Liver (tissue), 9 donors: ENCODE data around the gene TMEM108. TPM values are rescaled to one million over a fixed set of nuclear protein-coding genes. Genes with fewer than 3 reads are reported as not detected.

Source experiments
- DNase-seq: peaks from one replicate; pipeline ENCODE4 v3.0.0-alpha.2; 2017; ENCODE audit warnings: low spot score
- H3K27ac ChIP-seq, 2 donors: one replicate each; pipeline ENCODE4 v1.7.0; 2013; ENCODE audit warnings: inconsistent platforms in 2 of 2, low read length in 2 of 2, control low read depth in 1 of 2, low read depth in 1 of 2, mild to moderate bottlenecking in 1 of 2
- H3K27me3 ChIP-seq, 4 donors: one replicate each; pipeline versions ENCODE4 v1.6.1 to v1.7.0; 2013; ENCODE audit warnings: low read length in 3 of 4, inconsistent platforms in 1 of 4, mild to moderate bottlenecking in 1 of 4, moderate library complexity in 1 of 4; ENCODE audit not compliant: control insufficient read depth in 4 of 4, insufficient read depth in 4 of 4
- H3K36me3 ChIP-seq, 4 donors: one replicate each; pipeline versions ENCODE4 v1.6.1 to v1.7.0; 2013; ENCODE audit warnings: low read length in 3 of 4, mild to moderate bottlenecking in 3 of 4, low read depth in 1 of 4, moderate library complexity in 1 of 4; ENCODE audit not compliant: control insufficient read depth in 4 of 4, insufficient read depth in 3 of 4
- H3K4me1 ChIP-seq, 4 donors: one replicate each; pipeline versions ENCODE4 v1.6.1 to v1.7.0; 2013; ENCODE audit warnings: low read length in 3 of 4, mild to moderate bottlenecking in 3 of 4, moderate library complexity in 1 of 4; ENCODE audit not compliant: control insufficient read depth in 4 of 4, insufficient read depth in 4 of 4
- H3K4me3 ChIP-seq, 3 donors: one replicate each; pipeline versions ENCODE4 v1.6.1 to v1.7.0; 2013; ENCODE audit warnings: low read length in 3 of 3, control low read depth in 1 of 3, low read depth in 1 of 3, mild to moderate bottlenecking in 1 of 3
- H3K9ac ChIP-seq, 2 donors: one replicate each; pipeline ENCODE4 v1.7.0; 2013; ENCODE audit warnings: low read length in 2 of 2, mild to moderate bottlenecking in 2 of 2, moderate library complexity in 2 of 2, control low read depth in 1 of 2, low read depth in 1 of 2
- H3K9me3 ChIP-seq, 4 donors: one replicate each; pipeline versions ENCODE4 v1.6.1 to v1.7.0; 2013; ENCODE audit warnings: low read length in 3 of 4; ENCODE audit not compliant: control insufficient read depth in 4 of 4
- CTCF ChIP-seq: fragments of 150-350 bp; IDR thresholded peaks from 2 replicates; pipeline ENCODE4 v1.5.1; 2017; ENCODE audit warnings: improper control_type of control experiment, low read depth, low read length; ENCODE audit not compliant: missing input control
- FOXA1 ChIP-seq: IDR thresholded peaks from 2 replicates; pipeline ENCODE4 v1.6.1; 2016; ENCODE audit warnings: antibody characterized with exemption
- FOXA2 ChIP-seq: IDR thresholded peaks from 2 replicates; pipeline ENCODE4 v1.6.1; 2016; ENCODE audit warnings: antibody characterized with exemption
- HNF4A ChIP-seq, 2 donors: conservative IDR thresholded peaks; 2 replicates each; pipeline ENCODE4 v1.6.1; 2016; ENCODE audit warnings: antibody characterized with exemption in 2 of 2, mild to moderate bottlenecking in 2 of 2
- JUND ChIP-seq, 2 donors: IDR thresholded peaks; 2 replicates each; pipeline ENCODE4 v1.6.1; 2016; ENCODE audit warnings: antibody characterized with exemption in 2 of 2
- MAX ChIP-seq: IDR thresholded peaks from 2 replicates; pipeline ENCODE4 v1.6.1; 2016; ENCODE audit warnings: antibody characterized with exemption
- RAD21 ChIP-seq, 2 donors: IDR thresholded peaks; 2 replicates each; pipeline ENCODE4 v1.6.1; 2016; ENCODE audit warnings: antibody characterized with exemption in 2 of 2, mild to moderate bottlenecking in 2 of 2
- RXRA ChIP-seq, 2 donors: IDR thresholded peaks; 2 replicates each; pipeline ENCODE4 v1.6.1; 2017 to 2018; ENCODE audit warnings: antibody characterized with exemption in 2 of 2, mild to moderate bottlenecking in 1 of 2
- SP1 ChIP-seq: IDR thresholded peaks from 2 replicates; pipeline ENCODE4 v1.6.1; 2018; ENCODE audit warnings: antibody characterized with exemption, mild to moderate bottlenecking
- TAF1 ChIP-seq: conservative IDR thresholded peaks from 2 replicates; pipeline ENCODE4 v1.6.1; 2016; ENCODE audit warnings: antibody characterized with exemption, mild to moderate bottlenecking
- YY1 ChIP-seq: IDR thresholded peaks from 2 replicates; pipeline ENCODE4 v1.6.1; 2016; ENCODE audit warnings: antibody characterized with exemption, mild to moderate bottlenecking
- WGBS: extraction: QIAGEN DNeasy Blood & Tissue Kit; methylation state at CpG from one replicate; pipeline ENCODE4 v1.1.7; 2013; 5-methylcytosine and 5-hydroxymethylcytosine counted together
- polyA plus RNA-seq, 2 donors: library from polyadenylated mRNA; stranded (reverse) in 1 of 2; unstranded in 1 of 2; fragments of 200-250 nt in 1 of 2; fragments of >200 nt in 1 of 2; fragmentation: Nextera tagmentation in 1 of 2; extraction: Ambion mirVana in 1 of 2; gene quantifications; one replicate each; pipeline versions ENCODE4 v1.2.1 to v1.2.3, GENCODE V29; 2013 to 2015
- total RNA-seq, 2 donors: library from RNA; depleted of rRNA; stranded (reverse); fragments of >200 nt; gene quantifications; one replicate each; pipeline ENCODE4 v1.2.3, GENCODE V29; 2014
- TF ChIP-seq, protein P1 (sequence below): IDR thresholded peaks from 2 replicates; pipeline ENCODE4 v1.6.1; 2016; ENCODE audit warnings: antibody characterized with exemption, mild to moderate bottlenecking
- donor health status: healthy.
- donor health status: healthy.
- donor health status: healthy.
- donor health status: healthy.
- donor health status: healthy.

TMEM108 gene
- total and polyA plus RNA-seq, 4 donors = 0.05 to 0.10 TPM; not detected in 2

GRCh38 chr3:133440652-133441051 lies 402.5 kb downstream of the TMEM108 start (continued):
- no peak for TF ChIP-seq SP1
- TF ChIP-seq, protein P1, sequence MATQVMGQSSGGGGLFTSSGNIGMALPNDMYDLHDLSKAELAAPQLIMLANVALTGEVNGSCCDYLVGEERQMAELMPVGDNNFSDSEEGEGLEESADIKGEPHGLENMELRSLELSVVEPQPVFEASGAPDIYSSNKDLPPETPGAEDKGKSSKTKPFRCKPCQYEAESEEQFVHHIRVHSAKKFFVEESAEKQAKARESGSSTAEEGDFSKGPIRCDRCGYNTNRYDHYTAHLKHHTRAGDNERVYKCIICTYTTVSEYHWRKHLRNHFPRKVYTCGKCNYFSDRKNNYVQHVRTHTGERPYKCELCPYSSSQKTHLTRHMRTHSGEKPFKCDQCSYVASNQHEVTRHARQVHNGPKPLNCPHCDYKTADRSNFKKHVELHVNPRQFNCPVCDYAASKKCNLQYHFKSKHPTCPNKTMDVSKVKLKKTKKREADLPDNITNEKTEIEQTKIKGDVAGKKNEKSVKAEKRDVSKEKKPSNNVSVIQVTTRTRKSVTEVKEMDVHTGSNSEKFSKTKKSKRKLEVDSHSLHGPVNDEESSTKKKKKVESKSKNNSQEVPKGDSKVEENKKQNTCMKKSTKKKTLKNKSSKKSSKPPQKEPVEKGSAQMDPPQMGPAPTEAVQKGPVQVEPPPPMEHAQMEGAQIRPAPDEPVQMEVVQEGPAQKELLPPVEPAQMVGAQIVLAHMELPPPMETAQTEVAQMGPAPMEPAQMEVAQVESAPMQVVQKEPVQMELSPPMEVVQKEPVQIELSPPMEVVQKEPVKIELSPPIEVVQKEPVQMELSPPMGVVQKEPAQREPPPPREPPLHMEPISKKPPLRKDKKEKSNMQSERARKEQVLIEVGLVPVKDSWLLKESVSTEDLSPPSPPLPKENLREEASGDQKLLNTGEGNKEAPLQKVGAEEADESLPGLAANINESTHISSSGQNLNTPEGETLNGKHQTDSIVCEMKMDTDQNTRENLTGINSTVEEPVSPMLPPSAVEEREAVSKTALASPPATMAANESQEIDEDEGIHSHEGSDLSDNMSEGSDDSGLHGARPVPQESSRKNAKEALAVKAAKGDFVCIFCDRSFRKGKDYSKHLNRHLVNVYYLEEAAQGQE = no peak

DNA sequence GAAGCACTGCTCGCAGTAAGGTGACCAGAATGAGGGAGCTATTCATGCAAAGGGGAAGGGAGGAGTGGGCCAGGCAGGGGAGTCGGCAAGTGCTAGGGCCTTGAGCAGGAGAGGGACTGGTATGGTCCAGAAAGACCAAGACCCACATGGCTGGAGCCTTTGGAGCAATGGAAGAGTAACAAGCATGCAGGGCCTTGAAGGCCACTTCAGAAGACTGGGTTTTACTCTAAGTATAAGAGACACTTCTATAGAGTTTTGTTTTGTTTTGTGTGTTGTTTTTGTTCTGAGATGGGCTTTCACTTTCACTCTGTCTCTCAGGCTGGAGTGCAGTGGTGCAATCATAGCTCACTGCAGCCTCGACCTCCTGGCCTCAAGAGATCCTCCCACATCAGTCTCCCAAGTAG lies 403.7 kb downstream of the TMEM108 start:
- Histone ChIP-seq H3K27ac (no peak overlapping the region), H3K9ac (no peak overlapping the region), H3K4me1 (peaks cover 0 to 9% (median 4%) of the 10 kb centered on the region in 4 donors), H3K36me3 (no peaks in the 10 kb centered on the region), H3K27me3 (no peaks in the 10 kb centered on the region), H3K4me3 (no peak overlapping the region), H3K9me3 (no peaks in the 10 kb centered on the region)
- TF ChIP-seq RAD21 (IDR thresholded peaks at IDR 0.05) = no peak
- no peak for DNase-seq
- 51% methylated on average over 3 of the region's 3 CpGs for WGBS

- Histone ChIP-seq H3K36me3 (no peaks in the 10 kb centered on the region), H3K4me3 (no peak overlapping the region), H3K27ac (no peak overlapping the region), H3K27me3 (no peaks in the 10 kb centered on the region), H3K9ac (no peak overlapping the region), H3K9me3 (no peaks in the 10 kb centered on the region), H3K4me1 (peaks cover 0 to 9% (median 4%) of the 10 kb centered on the region in 4 donors)
- 95% methylated on average over 1 of the region's 1 CpG for WGBS
- no peak for DNase-seq
- no peak for TF ChIP-seq JUND (IDR thresholded peaks at IDR 0.05)
- TF ChIP-seq MAX = no peak
- TF ChIP-seq CTCF = no peak
Observed at GRCh38 chr3:133442518-133442917, 404.3 kb downstream of the TMEM108 start.

- TF ChIP-seq FOXA2 = peak; percentile 79
- TF ChIP-seq JUND (IDR thresholded peaks at IDR 0.05) = no peak
- TF ChIP-seq YY1 = peak; percentile 63
- peak; percentile 51 for TF ChIP-seq FOXA1
- peak in 1 of 2 donors; percentile 37 for TF ChIP-seq RXRA (IDR thresholded peaks at IDR 0.05)
- TF ChIP-seq TAF1 = no peak
- TF ChIP-seq HNF4A (conservative IDR thresholded peaks at IDR 0.05) = peak in 1 of 2 donors; percentile 18
- peak in 1 of 2 donors; percentile 50 for TF ChIP-seq RAD21 (IDR thresholded peaks at IDR 0.05)
- Histone ChIP-seq H3K9me3 (no peaks in the 10 kb centered on the region), H3K36me3 (no peaks in the 10 kb centered on the region), H3K4me3 (no peak overlapping the region), H3K27me3 (no peaks in the 10 kb centered on the region), H3K4me1 (peaks cover 0 to 17% (median 12%) of the 10 kb centered on the region in 4 donors), H3K27ac (no peak overlapping the region), H3K9ac (no peak overlapping the region)
- whole genome bisulfite sequencing = 43% methylated on average over 5 of the region's 5 CpGs
- no peak for DNase-seq
Observed at GRCh38 chr3:133443649-133444422, 405.6 kb downstream of the TMEM108 start.
